Astrocyte (in vitro differentiated cells and primary cell): ENCODE measurements around the gene TJAP1. TPM values are rescaled to one million over a fixed set of nuclear protein-coding genes. Genes with fewer than 3 reads are reported as not detected.

ENCODE experiments used
- DNase-seq: peaks from one replicate; pipeline ENCODE4 v3.0.0-alpha.2; 2010; ENCODE audit warnings: low read depth
- FAIRE-seq: peaks from 2 replicates; lab custom pipeline; 2011; peaks lifted over from hg19 to GRCh38; lab: Jason Lieb, UNC
- H2AFZ ChIP-seq: 2 replicates; pipeline ENCODE4 v1.6.0; 2012; ENCODE audit warnings: low read depth, low read length, inconsistent platforms
- H3K27ac ChIP-seq: 2 replicates; pipeline ENCODE4 v1.5.1; 2011; ENCODE audit warnings: low read depth, low read length, inconsistent platforms
- H3K27me3 ChIP-seq: 2 replicates; pipeline ENCODE4 v1.6.0; 2011; ENCODE audit warnings: low read length, inconsistent platforms; ENCODE audit not compliant: insufficient read depth
- H3K36me3 ChIP-seq: 2 replicates; pipeline ENCODE4 v1.5.1; 2011; ENCODE audit warnings: low read length, inconsistent platforms; ENCODE audit not compliant: insufficient read depth
- H3K4me1 ChIP-seq: 2 replicates; pipeline ENCODE4 v1.5.1; 2011; ENCODE audit warnings: low read length, inconsistent platforms; ENCODE audit not compliant: insufficient read depth
- H3K4me2 ChIP-seq: 2 replicates; pipeline ENCODE4 v1.6.0; 2012; ENCODE audit warnings: low read length, inconsistent platforms
- H3K4me3 ChIP-seq: 2 replicates; pipeline ENCODE4 v1.5.1; 2011; ENCODE audit warnings: low read depth, mild to moderate bottlenecking, low read length, inconsistent platforms; ENCODE audit not compliant: insufficient read depth
- H3K79me2 ChIP-seq: 2 replicates; pipeline ENCODE4 v1.6.0; 2012; ENCODE audit warnings: mild to moderate bottlenecking, low read length, inconsistent platforms; ENCODE audit not compliant: insufficient read depth
- H3K9ac ChIP-seq: 2 replicates; pipeline ENCODE4 v1.6.0; 2012; ENCODE audit warnings: mild to moderate bottlenecking, low read length, inconsistent platforms
- H3K9me3 ChIP-seq: 2 replicates; pipeline ENCODE4 v1.5.1; 2012; ENCODE audit warnings: low read depth, mild to moderate bottlenecking, low read length, inconsistent platforms; ENCODE audit not compliant: insufficient read depth
- H4K20me1 ChIP-seq: 2 replicates; pipeline ENCODE4 v1.6.0; 2012; ENCODE audit warnings: low read length, inconsistent platforms; ENCODE audit not compliant: insufficient read depth
- H3K27ac Mint-ChIP-seq: one replicate; pipeline ENCODE4 v1.8.0; 2021; ENCODE audit warnings: mild to moderate bottlenecking, mixed read lengths; ENCODE audit not compliant: unreplicated experiment
- H3K27me3 Mint-ChIP-seq: one replicate; pipeline ENCODE4 v1.8.0; 2021; ENCODE audit warnings: low read depth, mixed read lengths; ENCODE audit not compliant: unreplicated experiment
- H3K36me3 Mint-ChIP-seq: one replicate; pipeline ENCODE4 v1.8.0; 2021; ENCODE audit warnings: low read depth, mixed read lengths; ENCODE audit not compliant: unreplicated experiment
- H3K4me1 Mint-ChIP-seq: one replicate; pipeline ENCODE4 v1.8.0; 2021; ENCODE audit warnings: low read depth, mixed read lengths; ENCODE audit not compliant: unreplicated experiment
- H3K4me3 Mint-ChIP-seq: one replicate; pipeline ENCODE4 v1.8.0; 2021; ENCODE audit warnings: mild to moderate bottlenecking, moderate library complexity, mixed read lengths; ENCODE audit not compliant: unreplicated experiment
- H3K9me3 Mint-ChIP-seq: one replicate; pipeline ENCODE4 v1.8.0; 2021; ENCODE audit warnings: mild to moderate bottlenecking, mixed read lengths; ENCODE audit not compliant: unreplicated experiment
- CTCF ChIP-seq: IDR thresholded peaks from 2 replicates; pipeline ENCODE4 v1.5.1; 2011; ENCODE audit warnings: low read depth, mild to moderate bottlenecking, inconsistent platforms, low read length, moderate library complexity; ENCODE audit not compliant: insufficient read depth
- EZH2 ChIP-seq: IDR thresholded peaks from 2 replicates; pipeline ENCODE4 v1.6.1; 2012; ENCODE audit warnings: mild to moderate bottlenecking, low read length, inconsistent platforms; ENCODE audit not compliant: insufficient read depth
- total RNA-seq: library from RNA; stranded (reverse); gene quantifications from 2 replicates; pipeline ENCODE4 v1.2.1, GENCODE V29; 2021

TJAP1 gene
- total RNA-seq, 1 donor from 2014 or later = 26.6 TPM

GRCh38 chr6:43489277-43490072, 12.1 kb downstream of the TJAP1 start:
- Histone ChIP-seq H3K79me2 (peaks cover 44% of the 10 kb centered on the region), H2AFZ (no peak overlapping the region), H3K27me3 (no peaks in the 10 kb centered on the region), H3K27ac (no peak overlapping the region), H3K4me2 (no peak overlapping the region), H3K4me3 (no peak overlapping the region), H3K4me1 (peaks cover 23% of the 10 kb centered on the region), H3K36me3 (no peaks in the 10 kb centered on the region), H3K9ac (no peak overlapping the region), H4K20me1 (peaks cover 57% of the 10 kb centered on the region), H3K9me3 (no peaks in the 10 kb centered on the region)
- Mint-ChIP-seq H3K4me1 (peaks cover 16% of the 10 kb centered on the region), H3K9me3 (no peaks in the 10 kb centered on the region), H3K4me3 (peak overlapping the region; percentile 9), H3K27ac (no peak overlapping the region), H3K36me3 (peaks cover 5% of the 10 kb centered on the region), H3K27me3 (no peaks in the 10 kb centered on the region)
- TF ChIP-seq EZH2 = no peak
- TF ChIP-seq CTCF = no peak
- DNase-seq (no peak), FAIRE-seq (no peak)

- no peaks in the 10 kb centered on the region for H3K9me3 Mint-ChIP-seq
- H3K4me1 Mint-ChIP-seq = peaks cover 16% of the 10 kb centered on the region
- no peak overlapping the region for H3K27ac ChIP-seq
Measured at GRCh38 chr6:43490523-43490939, 13.2 kb downstream of the TJAP1 start.

More at GRCh38 chr6:43490523-43490939, 13.2 kb downstream of the TJAP1 start:
- Mint-ChIP-seq H3K27me3 (no peaks in the 10 kb centered on the region), H3K27ac (no peak overlapping the region), H3K36me3 (peaks cover 5% of the 10 kb centered on the region), H3K4me3 (no peak overlapping the region)
- H3K4me1 ChIP-seq = peaks cover 26% of the 10 kb centered on the region
- TF ChIP-seq EZH2 (no peak), CTCF (no peak)
- H3K36me3 ChIP-seq = no peaks in the 10 kb centered on the region
- peaks cover 47% of the 10 kb centered on the region for H3K79me2 ChIP-seq
- H4K20me1 ChIP-seq = peaks cover 57% of the 10 kb centered on the region
- no peaks in the 10 kb centered on the region for H3K9me3 ChIP-seq
- no peaks in the 10 kb centered on the region for H3K27me3 ChIP-seq
- DNase-seq (no peak), FAIRE-seq (no peak)
- no peak overlapping the region for H2AFZ ChIP-seq
- no peak overlapping the region for H3K9ac ChIP-seq
- no peak overlapping the region for H3K4me3 ChIP-seq
- H3K4me2 ChIP-seq = no peak overlapping the region
